Sigmoid colon (tissue), 7 donors: Measurements from ENCODE around the gene NFE2. TPM values are rescaled to one million over a fixed set of nuclear protein-coding genes. Genes with fewer than 3 reads are reported as not detected.
A peak's percentile ranks its signal among the peaks of the same experiment; 100 is the strongest.

ENCODE experiments used
- DNase-seq: peaks from one replicate; pipeline ENCODE4 v3.0.0-alpha.2; 2019
- H3K27ac ChIP-seq, 4 donors: fragments of 200-600 bp; sonication (generic); one replicate each; pipeline ENCODE4 v1.5.1; 2016 to 2019; ENCODE audit warnings: mild to moderate bottlenecking in 1 of 4
- H3K27me3 ChIP-seq, 3 donors: fragments of 200-600 bp; sonication (generic); one replicate each; pipeline ENCODE4 v1.5.1; 2019; ENCODE audit warnings: mild to moderate bottlenecking in 1 of 3
- H3K36me3 ChIP-seq, 4 donors: fragments of 200-600 bp; sonication (generic); one replicate each; pipeline ENCODE4 v1.5.1; 2016 to 2019
- H3K4me1 ChIP-seq, 4 donors: fragments of 200-600 bp; sonication (generic); one replicate each; pipeline ENCODE4 v1.5.1; 2017 to 2019
- H3K4me3 ChIP-seq, 4 donors: fragments of 200-600 bp; sonication (generic); one replicate each; pipeline ENCODE4 v1.5.1; 2017 to 2019; ENCODE audit warnings: mild to moderate bottlenecking in 2 of 4, moderate library complexity in 1 of 4
- H3K9me3 ChIP-seq, 4 donors: fragments of 200-600 bp in 3 of 4; sonication (generic) in 3 of 4; one replicate each; pipeline versions ENCODE4 v1.5.1 to v1.6.1; 2013 to 2019
- CTCF ChIP-seq, 4 experiments: fragments of 450-650 bp in 3 of 4; fragments of 200-600 bp in 1 of 4; IDR thresholded peaks; one replicate each; pipeline ENCODE4 v1.5.1; 2016 to 2019; ENCODE audit warnings: antibody characterized with exemption in 4 of 4, mild to moderate bottlenecking in 3 of 4, moderate library complexity in 2 of 4
- EP300 ChIP-seq, 4 donors: sonication (generic); formaldehyde crosslinking; IDR thresholded peaks; one replicate each; pipeline ENCODE4 v1.6.1; 2017; ENCODE audit warnings: antibody characterized with exemption in 4 of 4
- POLR2A ChIP-seq, 2 donors: fragments of 450-650 bp; IDR thresholded peaks; one replicate each; pipeline ENCODE4 v1.6.1; 2016; ENCODE audit warnings: antibody characterized with exemption in 2 of 2, mild to moderate bottlenecking in 2 of 2, moderate library complexity in 2 of 2
- POLR2AphosphoS5 ChIP-seq, 4 donors: sonication (generic); formaldehyde crosslinking; IDR thresholded peaks; one replicate each; pipeline ENCODE4 v1.6.1; 2017; ENCODE audit warnings: antibody characterized with exemption in 4 of 4
- WGBS, 2 donors: extraction: QIAGEN DNeasy Blood & Tissue Kit; methylation state at CpG; one replicate each; pipeline ENCODE4 v1.1.7; 2013; 5-methylcytosine and 5-hydroxymethylcytosine counted together
- intact Hi-C: fragments of 100-400 bp; cut with DNase I; formaldehyde crosslinking; loops from one replicate; pipeline ENCODE4 v1.15.1; 2023
- polyA plus RNA-seq, 3 donors: library from polyadenylated mRNA; stranded (reverse); fragments of 200-250 nt; gene quantifications; one replicate each; pipeline ENCODE4 v1.2.3, GENCODE V29; 2013
- small RNA-seq, 3 donors: library from RNA; depleted of rRNA; stranded (forward); fragments of <200 nt; gene quantifications; one replicate each; pipeline ENCODE3, GENCODE V24; 2016
- total RNA-seq, 4 donors: library from RNA; depleted of rRNA; stranded (reverse); fragments of >200 nt; gene quantifications; one replicate each; pipeline ENCODE4 v1.1.0, GENCODE V29; 2016
- donor health status: healthy with polysubstance abuse.
- donor health status: Bipolar disorder and iron deficiency.
- donor health status: healthy.

Gene NFE2
- total and polyA plus RNA-seq, 7 donors: 0.45 to 0.54 TPM; not detected in 5

GRCh38 chr12:54253240-54253639, 47.6 kb downstream of the NFE2 start:
- Histone ChIP-seq H3K4me3 (no peak overlapping the region), H3K4me1 (peaks cover 0 to 19% (median 4%) of the 10 kb centered on the region in 4 donors), H3K36me3 (peaks cover 4 to 48% (median 8%) of the 10 kb centered on the region in 4 donors), H3K9me3 (no peaks in the 10 kb centered on the region), H3K27ac (no peak overlapping the region), H3K27me3 (no peaks in the 10 kb centered on the region)
- no peak for TF ChIP-seq POLR2A (IDR thresholded peaks at IDR 0.05)
- TF ChIP-seq CTCF (IDR thresholded peaks at IDR 0.05): no peak
- TF ChIP-seq EP300 (IDR thresholded peaks at IDR 0.05): no peak
- no peak for TF ChIP-seq POLR2AphosphoS5 (IDR thresholded peaks at IDR 0.05)
- 77 to 94% methylated on average over 4 of the region's 4 CpGs for WGBS, 2 donors
- no peak for DNase-seq
- intact Hi-C loops: no loop called here

- peaks cover 4 to 45% (median 8%) of the 10 kb centered on the region in 4 donors for H3K36me3 ChIP-seq
- WGBS, 2 donors: 95 to 97% methylated on average over 1 of the region's 1 CpG
- H3K27ac ChIP-seq: no peak overlapping the region
- no peak overlapping the region for H3K4me3 ChIP-seq
- TF ChIP-seq CTCF (IDR thresholded peaks at IDR 0.05) (peak; percentile 11 to 52 (median 41)), POLR2A (IDR thresholded peaks at IDR 0.05) (no peak), POLR2AphosphoS5 (IDR thresholded peaks at IDR 0.05) (no peak), EP300 (IDR thresholded peaks at IDR 0.05) (no peak)
- no peaks in the 10 kb centered on the region for H3K9me3 ChIP-seq
- intact Hi-C loops: loop anchor here (2.0 kb wide), 1 partner anchor 109 kb away; no protein-coding TSS in a partner anchor
- no peaks in the 10 kb centered on the region for H3K27me3 ChIP-seq
- no peak for DNase-seq
- H3K4me1 ChIP-seq: peaks cover 0 to 16% (median 4%) of the 10 kb centered on the region in 4 donors
Observed at GRCh38 chr12:54251667-54252284, 49.0 kb downstream of the NFE2 start.

- H3K4me1 ChIP-seq: peaks cover 0 to 16% (median 4%) of the 10 kb centered on the region in 4 donors
- 87 to 97% methylated on average over 5 of the region's 5 CpGs for WGBS, 2 donors
- intact Hi-C loops: no loop called here
- H3K27me3 ChIP-seq: no peaks in the 10 kb centered on the region
- no peak for TF ChIP-seq EP300 (IDR thresholded peaks at IDR 0.05)
- H3K36me3 ChIP-seq: peaks cover 4 to 40% (median 4%) of the 10 kb centered on the region in 4 donors
- no peaks in the 10 kb centered on the region for H3K9me3 ChIP-seq
- H3K4me3 ChIP-seq: no peak overlapping the region
- peak overlapping the region in 1 of 4 donors; percentile 38 for H3K27ac ChIP-seq
- DNase-seq: no peak
Observed at GRCh38 chr12:54249489-54249888, 51.3 kb downstream of the NFE2 start.

- Histone ChIP-seq H3K4me3 (no peak overlapping the region), H3K27ac (no peak overlapping the region), H3K27me3 (no peaks in the 10 kb centered on the region), H3K9me3 (no peaks in the 10 kb centered on the region), H3K4me1 (peaks cover 0 to 16% (median 4%) of the 10 kb centered on the region in 4 donors), H3K36me3 (peaks cover 4 to 67% (median 16%) of the 10 kb centered on the region in 4 donors)
- WGBS, 2 donors: 95 to 96% methylated on average over 6 of the region's 6 CpGs
- TF ChIP-seq EP300 (IDR thresholded peaks at IDR 0.05) (no peak), POLR2A (IDR thresholded peaks at IDR 0.05) (no peak), POLR2AphosphoS5 (IDR thresholded peaks at IDR 0.05) (no peak), CTCF (IDR thresholded peaks at IDR 0.05) (no peak)
- intact Hi-C loops: no loop called here
- no peak for DNase-seq
Observed at GRCh38 chr12:54246011-54246641, 54.7 kb downstream of the NFE2 start.

Small RNA genes lying within 50 kb of the gene (small RNA-seq; reads per million reads assigned to genes)
- 60.4 to 117 (median 65.3) reads per million in 3 donors for gene MIR148B
- 0 reads per million in 3 donors for gene RN7SL390P
- 0 reads per million in 3 donors for gene RN7SL744P
- 0 reads per million in 3 donors for gene RNU6-950P

Other genes with a start within 250 kb of the NFE2 start
- 1 to 10 TPM in 1 of 4 donors, under 1 TPM in 2, not detected in 1; 0.66 to 1.2 (median 0.71) TPM for gene HOXC4, start 247.2 kb downstream of the NFE2 start, total RNA-seq
- under 1 TPM in 1 of 3 donors, not detected in 2; 0.38 TPM for gene HOXC4, start 247.2 kb downstream of the NFE2 start, polyA plus RNA-seq
- gene SMUG1, start 112.0 kb downstream of the NFE2 start, total RNA-seq: 10 to 100 TPM; 21.4 to 40.4 (median 38.1) TPM
- gene SMUG1, start 112.0 kb downstream of the NFE2 start, polyA plus RNA-seq: 10 to 100 TPM; 21.5 to 64.7 (median 43.8) TPM
- gene CBX5, start 20.9 kb downstream of the NFE2 start, total RNA-seq: 10 to 100 TPM; 18.6 to 30.7 (median 24.8) TPM
- gene CBX5, start 20.9 kb downstream of the NFE2 start, polyA plus RNA-seq: 10 to 100 TPM in 1 of 3 donors, 1 to 10 TPM in 2; 3.0 to 17.2 (median 4.9) TPM
- gene HNRNPA1, start 20.3 kb downstream of the NFE2 start, total RNA-seq: 100 to 1,000 TPM; 318 to 657 (median 410) TPM
- gene HNRNPA1, start 20.3 kb downstream of the NFE2 start, polyA plus RNA-seq: 1,000 to 10,000 TPM in 2 of 3 donors, 100 to 1,000 TPM in 1; 594 to 1,311 (median 1,117) TPM
- gene COPZ1, start 24.1 kb upstream of the NFE2 start, total RNA-seq: 10 to 100 TPM; 39.6 to 74.2 (median 61.2) TPM
- gene COPZ1, start 24.1 kb upstream of the NFE2 start, polyA plus RNA-seq: 100 to 1,000 TPM; 114 to 155 (median 147) TPM
- gene GPR84, start 63.5 kb upstream of the NFE2 start, total RNA-seq: under 1 TPM in 1 of 4 donors, not detected in 3; 0.54 TPM
- gene GPR84, start 63.5 kb upstream of the NFE2 start, polyA plus RNA-seq: under 1 TPM; 0.60 to 0.92 (median 0.69) TPM
- gene ZNF385A, start 83.7 kb upstream of the NFE2 start, total RNA-seq: 10 to 100 TPM in 2 of 4 donors, 1 to 10 TPM in 2; 5.6 to 18.6 (median 10.6) TPM
- gene ZNF385A, start 83.7 kb upstream of the NFE2 start, polyA plus RNA-seq: 10 to 100 TPM in 1 of 3 donors, 1 to 10 TPM in 2; 4.4 to 19.2 (median 7.0) TPM
- 100 to 1,000 TPM; 200 to 765 (median 459) TPM for gene ITGA5, start 118.3 kb upstream of the NFE2 start, total RNA-seq
- gene ITGA5, start 118.3 kb upstream of the NFE2 start, polyA plus RNA-seq: 10 to 100 TPM in 1 of 3 donors, 1 to 10 TPM in 2; 7.4 to 92.7 (median 7.8) TPM
- not detected for gene GTSF1, start 172.6 kb upstream of the NFE2 start, total RNA-seq
- gene GTSF1, start 172.6 kb upstream of the NFE2 start, polyA plus RNA-seq: 1 to 10 TPM in 2 of 3 donors, not detected in 1; 1.4 to 3.6 TPM
- gene NCKAP1L, start 196.7 kb upstream of the NFE2 start, total RNA-seq: 10 to 100 TPM; 35.0 to 99.7 (median 53.8) TPM
- 10 to 100 TPM in 1 of 3 donors, 1 to 10 TPM in 2; 5.4 to 25.9 (median 7.2) TPM for gene NCKAP1L, start 196.7 kb upstream of the NFE2 start, polyA plus RNA-seq
- gene PDE1B, start 248.6 kb upstream of the NFE2 start, total RNA-seq: 10 to 100 TPM in 3 of 4 donors, 1 to 10 TPM in 1; 6.4 to 24.4 (median 15.1) TPM
- 1 to 10 TPM; 1.6 to 3.9 (median 1.8) TPM for gene PDE1B, start 248.6 kb upstream of the NFE2 start, polyA plus RNA-seq